IMR-90 (cell line): Measurements from ENCODE around the gene SHISA3. TPM values are rescaled to one million over a fixed set of nuclear protein-coding genes. Genes with fewer than 3 reads are reported as not detected.
A peak's percentile ranks its signal among the peaks of the same experiment; 100 is the strongest.

Source experiments
- ATAC-seq: fragments of 200-7000 bp; cut with Tn5 transposase; 2 replicates; pipeline ENCODE4 v1.9.1; 2020; ENCODE audit warnings: low read depth, mild to moderate bottlenecking, moderate library complexity
- BruUV-seq: library from RNA; stranded (reverse); fragments of 400-500 nt; replicated peaks from 2 replicates; lab custom pipeline; 2021; lab: Mats Ljungman, UMichigan
- CTCF ChIA-PET: fragments of 300-600 bp; formaldehyde crosslinking; extraction: SDS; loops from one replicate; lab custom pipeline; 2021; ENCODE audit warnings: antibody characterized with exemption; lab: Yijun Ruan, JAX
- POLR2A ChIA-PET: fragments of 300-600 bp; sonication (Branson Sonifier 250); formaldehyde crosslinking; loops from one replicate; lab custom pipeline; 2022; ENCODE audit warnings: antibody characterized with exemption; ENCODE audit not compliant: unreplicated experiment; lab: Charles Lee
- DNase-seq: peaks from one replicate; pipeline ENCODE4 v3.0.0; 2013
- H2AFZ ChIP-seq: replicated peaks from 2 replicates; pipeline ENCODE3; 2013; ENCODE audit warnings: low read length, mild to moderate bottlenecking; ENCODE audit not compliant: poor library complexity
- H2AK5ac ChIP-seq: 2 replicates; pipeline ENCODE4 v1.6.1; 2013; ENCODE audit warnings: low read depth, low read length, inconsistent platforms
- H2AK9ac ChIP-seq: replicated peaks from 2 replicates; pipeline ENCODE3; 2013; ENCODE audit warnings: mild to moderate bottlenecking, low read depth, low read length, moderate library complexity; ENCODE audit not compliant: poor library complexity
- H2BK120ac ChIP-seq: 2 replicates; pipeline ENCODE4 v1.6.1; 2013; ENCODE audit warnings: low read depth, low read length, inconsistent platforms
- H2BK15ac ChIP-seq: 3 replicates; pipeline ENCODE4 v1.6.1; 2013; ENCODE audit warnings: low read depth, low read length, inconsistent platforms
- H2BK20ac ChIP-seq: 2 replicates; pipeline ENCODE4 v1.6.1; 2013; ENCODE audit warnings: low read depth, mild to moderate bottlenecking, inconsistent platforms, low read length, moderate library complexity
- H2BK5ac ChIP-seq: 2 replicates; pipeline ENCODE4 v1.6.1; 2013; ENCODE audit warnings: mild to moderate bottlenecking, low read depth, low read length, inconsistent platforms; ENCODE audit not compliant: poor library complexity, severe bottlenecking
- H3K14ac ChIP-seq: replicated peaks from 2 replicates; pipeline ENCODE4 v1.6.1; 2013; ENCODE audit warnings: low read depth, low read length, inconsistent platforms
- H3K18ac ChIP-seq: 2 replicates; pipeline ENCODE4 v1.6.1; 2013; ENCODE audit warnings: low read depth, low read length, control low read depth
- H3K23ac ChIP-seq: 2 replicates; pipeline ENCODE4 v1.6.1; 2013; ENCODE audit warnings: low read depth, low read length, inconsistent platforms
- H3K27ac ChIP-seq: 2 replicates; pipeline ENCODE4 v1.5.1; 2013; ENCODE audit warnings: mild to moderate bottlenecking, control low read depth, low read length; ENCODE audit not compliant: insufficient read depth
- H3K27me3 ChIP-seq: 2 replicates; pipeline ENCODE4 v1.6.1; 2013; ENCODE audit warnings: low read length; ENCODE audit not compliant: control insufficient read depth, insufficient read depth
- H3K36me3 ChIP-seq: 2 replicates; pipeline ENCODE4 v1.6.1; 2013; ENCODE audit warnings: low read length, mixed read lengths; ENCODE audit not compliant: control insufficient read depth, insufficient read depth
- H3K4ac ChIP-seq: 2 replicates; pipeline ENCODE4 v1.6.1; 2013; ENCODE audit warnings: low read depth, low read length, inconsistent platforms
- H3K4me1 ChIP-seq: 2 replicates; pipeline ENCODE4 v1.6.1; 2013; ENCODE audit warnings: low read length, mixed read lengths; ENCODE audit not compliant: control insufficient read depth, insufficient read depth
- H3K4me2 ChIP-seq: 2 replicates; pipeline ENCODE4 v1.6.1; 2013; ENCODE audit warnings: low read depth, mild to moderate bottlenecking, control low read depth, low read length, moderate library complexity
- H3K4me3 ChIP-seq: 2 replicates; pipeline ENCODE4 v1.5.1; 2013; ENCODE audit warnings: low read depth, mild to moderate bottlenecking, control low read depth, low read length, moderate library complexity; ENCODE audit not compliant: insufficient read depth
- H3K56ac ChIP-seq: 2 replicates; pipeline ENCODE4 v1.6.1; 2013; ENCODE audit warnings: low read length, inconsistent platforms; ENCODE audit not compliant: insufficient read depth; ENCODE audit errors: extremely low read depth
- H3K79me1 ChIP-seq, 2 experiments: 2 replicates each; pipeline ENCODE4 v1.6.1; 2013; ENCODE audit warnings: low read length in 2 of 2, inconsistent platforms in 1 of 2, low read depth in 1 of 2
- H3K9ac ChIP-seq: 2 replicates; pipeline ENCODE4 v1.6.1; 2013; ENCODE audit warnings: low read depth, low read length, control low read depth
- H3K9me1 ChIP-seq: 2 replicates; pipeline ENCODE4 v1.6.1; 2013; ENCODE audit warnings: low read length, inconsistent platforms; ENCODE audit not compliant: insufficient read depth
- H3K9me3 ChIP-seq: 2 replicates; pipeline ENCODE4 v1.6.1; 2013; ENCODE audit warnings: low read length; ENCODE audit not compliant: control insufficient read depth, insufficient read depth
- H4K20me1 ChIP-seq: 2 replicates; pipeline ENCODE4 v1.6.1; 2013; ENCODE audit warnings: low read length, inconsistent platforms; ENCODE audit not compliant: insufficient read depth
- H4K5ac ChIP-seq: 2 replicates; pipeline ENCODE4 v1.6.1; 2013; ENCODE audit warnings: mild to moderate bottlenecking, low read depth, low read length, control low read depth
- H4K8ac ChIP-seq, 2 experiments: 2 replicates each; pipeline ENCODE4 v1.6.1; 2013; ENCODE audit warnings: low read depth in 2 of 2, low read length in 2 of 2, control low read depth in 1 of 2, inconsistent platforms in 1 of 2
- H4K91ac ChIP-seq: 2 replicates; pipeline ENCODE4 v1.6.1; 2013; ENCODE audit warnings: low read depth, low read length, inconsistent platforms; ENCODE audit not compliant: insufficient read depth
- CEBPB ChIP-seq: IDR thresholded peaks from 2 replicates; pipeline ENCODE4 v1.6.1; 2012; ENCODE audit warnings: low read depth, low read length, improper control_type of control experiment
- FOS ChIP-seq: fragments of 150-350 bp; IDR thresholded peaks from 2 replicates; pipeline ENCODE4 v1.6.1; 2016; ENCODE audit warnings: low read depth, low read length
- POLR2A ChIP-seq: IDR thresholded peaks from 2 replicates; pipeline ENCODE4 v1.6.1; 2012; ENCODE audit warnings: mild to moderate bottlenecking, low read depth, low read length
- WGBS, 2 experiments: methylation state at CpG; one replicate each; pipeline versions ENCODE4 v1.1.5 to v1.1.7; 2013; ENCODE audit warnings: missing lambda C conversion rate in 2 of 2; ENCODE audit not compliant: insufficient read length in 1 of 2; ENCODE audit errors: extremely low coverage in 2 of 2; 5-methylcytosine and 5-hydroxymethylcytosine counted together
- dilution Hi-C: fragments of 300-500 bp; cut with HindIII; formaldehyde crosslinking; loops from one replicate; pipeline ENCODE4 v1.14.3; 2018; ENCODE audit warnings: low sequenced_read_pairs; ENCODE audit not compliant: unreplicated experiment
- in situ Hi-C: fragments of 300-500 bp; cut with MboI; formaldehyde crosslinking; loops from 3 replicates; pipeline ENCODE4 v1.14.3; 2019; ENCODE audit warnings: low sequenced_read_pairs, inconsistent platforms, mixed read lengths
- intact Hi-C: fragments of 100-400 bp; cut with micrococcal nuclease; formaldehyde crosslinking; loops from 2 replicates; pipeline ENCODE4 v1.10.0; 2022
- polyA plus RNA-seq, 3 experiments: library from polyadenylated mRNA; depleted of rRNA; stranded (reverse); fragments of >200 nt; gene quantifications; 2 replicates each; pipeline ENCODE4 v1.2.3, GENCODE V29; 2012; ENCODE audit warnings: low replicate concordance in 1 of 3
- total RNA-seq: library from RNA; depleted of rRNA; stranded (reverse); fragments of >200 nt; gene quantifications from 2 replicates; pipeline ENCODE4 v1.2.3, GENCODE V29; 2012

The SHISA3 gene
- total and polyA plus RNA-seq, 2 of the 4 experiments (the other 2 are of a cell fraction): 0.18 to 0.77 TPM

GRCh38 chr4:42420140-42420539, 22.9 kb downstream of the SHISA3 start:
- H3K23ac ChIP-seq: no peak overlapping the region; the same call in 1 of the 2 replicates
- no peak overlapping the region for H3K56ac ChIP-seq
- 0 out of 2 replicates have a peak overlapping the region, but pooled peaks have one; percentile 36 for H3K4ac ChIP-seq
- H3K14ac ChIP-seq: 0 out of 2 replicates have a peak overlapping the region, but pooled peaks have one; percentile 6
- dilution Hi-C loops (no loop called here), in situ Hi-C loops (no loop called here), intact Hi-C loops (no loop called here)
- no peak for TF ChIP-seq FOS
- no peak for TF ChIP-seq CEBPB
- no peak for TF ChIP-seq POLR2A
- no peak overlapping the region for H3K4me2 ChIP-seq
- DNase-seq: peak; percentile 21
- H2BK20ac ChIP-seq: peak overlapping the region; percentile 51
- no peak overlapping the region for H2BK15ac ChIP-seq
- no peaks in the 10 kb centered on the region for H3K27me3 ChIP-seq
- H3K18ac ChIP-seq: no peak overlapping the region
- H2AK5ac ChIP-seq: 0 out of 2 replicates have a peak overlapping the region, but pooled peaks have one; percentile 43
- no TSS peak for BruUV-seq
- H3K4me3 ChIP-seq: no peak overlapping the region
- H2BK120ac ChIP-seq: peak overlapping the region; percentile 69
- H2AK9ac ChIP-seq: peak overlapping the region; percentile 70
- H3K4me1 ChIP-seq: peaks cover 3% of the 10 kb centered on the region
- no peaks in the 10 kb centered on the region for H3K79me1 ChIP-seq
- H2BK5ac ChIP-seq: peak overlapping the region; percentile 72
- peaks cover 4% of the 10 kb centered on the region for H3K9me1 ChIP-seq
- no peak overlapping the region for H3K9ac ChIP-seq
- H4K91ac ChIP-seq: peak overlapping the region; percentile 78
- H3K36me3 ChIP-seq: no peaks in the 10 kb centered on the region
- peak overlapping the region; percentile 86; the same call in 1 of the 2 replicates for H4K5ac ChIP-seq
- no peaks in the 10 kb centered on the region for H3K9me3 ChIP-seq
- peak; percentile 53; the same call in 1 of the 2 replicates for ATAC-seq
- ChIA-PET CTCF (interaction anchor here (1.3 kb wide), 1 partner anchor 31 kb away, joined by 3 read pairs; no protein-coding TSS in a partner anchor), POLR2A (no interaction called here)
- no peak overlapping the region for H4K8ac ChIP-seq
- no peaks in the 10 kb centered on the region for H4K20me1 ChIP-seq
- 92% methylated on average over 2 of the region's 5 CpGs; no CpG with 5 or more reads in 1 of the 2 experiments for WGBS, 2 experiments
- H2AFZ ChIP-seq: peak overlapping the region; percentile 41
- H3K27ac ChIP-seq: no peak overlapping the region
